ENCODE data around the gene NAT8L. TPM values are rescaled to one million over a fixed set of nuclear protein-coding genes. Genes with fewer than 3 reads are reported as not detected.

The NAT8L gene
- total and polyA plus RNA-seq, 7 donors: 0.72 to 7.2 (median 3.4) TPM

DNA sequence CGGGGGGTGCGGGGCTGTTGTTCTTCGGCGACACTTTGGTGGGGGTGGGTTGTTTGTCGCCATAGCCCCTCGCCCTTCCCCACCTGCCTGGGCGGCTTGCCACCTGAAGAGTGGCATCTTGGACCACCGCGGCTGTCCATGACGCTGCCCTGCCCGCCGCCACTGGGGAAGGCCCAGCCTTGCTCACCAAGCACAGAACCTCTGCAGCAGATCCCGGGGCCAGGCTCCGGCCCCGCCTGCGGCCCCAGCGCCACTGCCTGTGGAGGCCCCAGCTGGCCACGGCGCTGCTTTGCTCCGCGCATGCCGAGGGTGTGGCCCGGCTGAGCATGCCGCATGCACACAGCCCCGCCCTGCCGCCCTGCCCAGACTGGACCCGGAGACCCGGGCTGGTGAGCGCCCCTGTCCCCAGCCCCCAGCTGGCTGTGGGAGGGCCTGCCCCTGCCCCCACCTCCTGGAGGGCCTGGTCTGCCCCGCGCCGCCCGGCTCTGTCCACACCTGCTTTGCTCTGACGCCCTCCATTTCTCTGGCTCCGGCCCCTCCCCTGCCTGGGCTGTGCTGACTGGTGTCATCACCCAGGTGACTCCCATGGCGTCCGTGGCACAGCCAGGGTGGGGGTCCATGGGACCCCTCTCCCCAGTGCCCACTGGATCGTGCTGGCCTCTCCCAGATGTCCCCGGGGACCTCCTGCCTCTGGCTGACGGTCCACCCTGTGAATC, 5.3 kb downstream of the NAT8L start:
- TF ChIP-seq CTCF (IDR thresholded peaks at IDR 0.05): no peak
- no peaks in the 10 kb centered on the region for H3K9me3 ChIP-seq
- H3K27me3 ChIP-seq (ENCODE audit: insufficient read depth in 3 of 3, low read length in 2 of 3): peaks cover 0 to 11% (median 10%) of the 10 kb centered on the region in 3 donors
- ATAC-seq: no peak
- H3K27ac ChIP-seq: no peak overlapping the region
- no peaks in the 10 kb centered on the region for H3K36me3 ChIP-seq (ENCODE audit: insufficient read depth in 1 of 2, low read depth in 1 of 2)
- WGBS, 3 donors: 80 to 83% (median 82%) methylated on average over 38 to 40 of the region's 40 CpGs
- H3K4me3 ChIP-seq: no peak overlapping the region
- DNase-seq: no peak
- intact Hi-C loops (cut with DNase I): no loop called here
- peaks cover 4% of the 10 kb centered on the region for H3K4me1 ChIP-seq

DNA sequence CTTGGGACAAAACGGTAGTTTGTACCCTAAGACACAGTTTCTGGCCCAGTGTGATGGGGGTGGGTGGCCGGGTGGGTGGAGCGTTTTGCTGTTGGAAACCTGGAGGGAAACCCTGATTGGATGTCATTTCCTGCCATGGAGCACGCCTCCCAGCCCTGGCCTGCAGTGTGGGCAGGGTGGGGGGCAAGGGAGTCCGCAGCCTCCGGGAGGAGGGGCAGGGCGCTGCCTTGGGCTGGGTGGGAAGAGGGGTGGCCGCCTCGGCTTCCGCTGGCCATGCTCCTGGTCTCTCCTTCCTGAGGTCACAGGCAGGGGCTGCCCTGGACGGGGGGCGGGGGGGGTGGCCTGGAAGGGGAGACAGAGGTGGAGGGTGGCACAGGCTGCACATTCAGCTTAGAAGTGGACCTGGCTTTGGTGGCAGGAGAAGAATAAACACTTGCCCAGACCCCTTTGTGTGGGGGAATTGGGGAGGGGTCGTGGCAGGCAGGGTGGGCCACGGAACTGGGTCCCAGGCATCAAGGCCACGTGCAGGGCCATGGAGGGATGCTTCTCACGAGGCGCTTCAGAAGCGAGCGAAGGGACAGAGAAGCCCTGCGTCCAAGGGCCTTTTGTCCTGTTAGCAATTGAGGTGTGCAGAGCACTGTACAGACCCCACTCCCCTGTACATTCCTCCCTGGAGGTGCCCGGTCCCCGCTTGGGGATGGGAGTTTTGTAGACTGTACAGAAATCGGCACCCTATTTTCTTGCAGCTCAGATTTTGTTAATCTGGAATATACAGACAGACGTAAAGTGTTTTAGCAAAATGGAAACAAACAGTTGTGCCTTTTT, 6.2 kb downstream of the NAT8L start:
- ATAC-seq (no peak), DNase-seq (no peak)
- H3K9me3 ChIP-seq: no peaks in the 10 kb centered on the region
- no peak for TF ChIP-seq CTCF (IDR thresholded peaks at IDR 0.05)
- WGBS, 3 donors: 71 to 78% (median 72%) methylated on average over 19 to 24 of the region's 24 CpGs
- intact Hi-C loops (cut with DNase I): no loop called here
- H3K36me3 ChIP-seq (ENCODE audit: insufficient read depth in 1 of 2, low read depth in 1 of 2): no peaks in the 10 kb centered on the region
- H3K4me1 ChIP-seq: peaks cover 2% of the 10 kb centered on the region
- H3K27ac ChIP-seq: no peak overlapping the region
- H3K4me3 ChIP-seq: no peak overlapping the region
- peaks cover 0 to 7% (median 4%) of the 10 kb centered on the region in 3 donors for H3K27me3 ChIP-seq (ENCODE audit: insufficient read depth in 3 of 3, low read length in 2 of 3)

DNA sequence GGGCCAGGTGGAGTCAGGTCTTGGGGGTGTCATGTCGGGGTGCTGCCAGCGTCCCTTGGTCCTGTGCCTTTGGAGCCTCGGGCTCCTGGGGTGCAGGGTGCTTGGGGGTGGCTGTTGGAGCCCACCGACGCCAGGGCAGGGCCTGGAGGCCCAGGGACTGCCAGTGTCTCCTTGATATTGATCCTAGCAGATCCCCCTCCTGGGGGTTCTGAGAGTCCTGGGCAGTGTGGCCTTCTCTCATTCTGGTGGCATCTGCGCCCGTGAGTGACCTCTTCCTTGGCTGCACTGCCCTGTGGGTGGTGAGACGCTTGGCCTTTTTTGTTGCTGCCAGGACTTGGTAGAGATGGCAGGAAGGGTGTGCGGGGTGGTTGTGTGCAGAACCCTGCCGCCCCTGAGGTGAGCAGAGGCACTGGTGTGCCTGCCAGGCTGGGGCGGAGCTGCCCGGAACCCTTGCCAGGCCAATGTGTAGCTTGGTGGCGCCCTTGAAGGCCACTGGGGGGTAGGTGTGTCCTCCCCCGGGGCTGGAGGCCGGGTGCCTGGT, 7.0 kb downstream of the NAT8L start:
- WGBS, 3 donors: 77 to 88% (median 83%) methylated on average over 14 to 15 of the region's 15 CpGs
- H3K4me3 ChIP-seq: no peak overlapping the region
- DNase-seq: no peak

More for the DNA sequence above, 7.0 kb downstream of the NAT8L start:
- no peak for TF ChIP-seq CTCF (IDR thresholded peaks at IDR 0.05)
- H3K27me3 ChIP-seq (ENCODE audit: insufficient read depth in 3 of 3, low read length in 2 of 3): peaks cover 0 to 4% (median under 1%) of the 10 kb centered on the region in 3 donors
- no peaks in the 10 kb centered on the region for H3K4me1 ChIP-seq
- H3K27ac ChIP-seq: no peak overlapping the region
- peak in 2 of 4 donors; percentile 42 to 62 for ATAC-seq
- no peaks in the 10 kb centered on the region for H3K36me3 ChIP-seq (ENCODE audit: insufficient read depth in 1 of 2, low read depth in 1 of 2)
- intact Hi-C loops (cut with DNase I): no loop called here
- no peaks in the 10 kb centered on the region for H3K9me3 ChIP-seq
